ENCODE measurements around the gene FDPS.

GRCh38 chr1:155329980-155330598, 21.4 kb downstream of the FDPS start:
- TF ChIP-seq POLR2AphosphoS5 (IDR thresholded peaks at IDR 0.05), result no peak
- no peak for TF ChIP-seq EP300 (IDR thresholded peaks at IDR 0.05)
- no peak for TF ChIP-seq CTCF (IDR thresholded peaks at IDR 0.05)
